GM18499 (cell line): ENCODE data around the gene ADAM12.
"Not testable (repeated sequence)": the region's sequence is repeated elsewhere in the genome, so short reads cannot be mapped to it uniquely, and the experiment has no call there.

Source experiments
- ATAC-seq: cut with Tn5 transposase; IDR thresholded peaks from one replicate; pipeline ENCODE4 v1.9.1; 2021; ENCODE audit warnings: moderate number of reproducible peaks; ENCODE audit not compliant: insufficient read depth, unreplicated experiment

The ADAM12 gene

DNA sequence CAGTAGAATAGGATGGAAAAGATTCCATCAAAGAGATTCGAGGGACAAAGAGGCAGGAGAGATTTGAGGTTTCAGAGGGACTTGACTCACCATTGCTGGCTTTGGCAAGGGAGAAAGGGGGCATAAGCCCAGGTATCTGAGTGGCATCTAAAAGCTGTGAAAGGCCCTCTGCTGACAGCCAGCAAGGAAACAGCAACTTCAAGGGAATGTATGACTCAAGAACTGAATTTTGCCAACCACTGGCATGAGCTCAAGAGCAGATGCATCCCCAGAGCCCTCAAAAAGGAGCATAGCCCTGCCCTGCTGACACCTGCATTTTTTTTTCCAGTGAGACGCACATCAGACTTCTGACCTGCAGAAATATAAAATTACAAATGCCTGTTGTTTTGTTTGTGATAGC lies 19.6 kb upstream of the ADAM12 start:
- ATAC-seq: no peak

DNA sequence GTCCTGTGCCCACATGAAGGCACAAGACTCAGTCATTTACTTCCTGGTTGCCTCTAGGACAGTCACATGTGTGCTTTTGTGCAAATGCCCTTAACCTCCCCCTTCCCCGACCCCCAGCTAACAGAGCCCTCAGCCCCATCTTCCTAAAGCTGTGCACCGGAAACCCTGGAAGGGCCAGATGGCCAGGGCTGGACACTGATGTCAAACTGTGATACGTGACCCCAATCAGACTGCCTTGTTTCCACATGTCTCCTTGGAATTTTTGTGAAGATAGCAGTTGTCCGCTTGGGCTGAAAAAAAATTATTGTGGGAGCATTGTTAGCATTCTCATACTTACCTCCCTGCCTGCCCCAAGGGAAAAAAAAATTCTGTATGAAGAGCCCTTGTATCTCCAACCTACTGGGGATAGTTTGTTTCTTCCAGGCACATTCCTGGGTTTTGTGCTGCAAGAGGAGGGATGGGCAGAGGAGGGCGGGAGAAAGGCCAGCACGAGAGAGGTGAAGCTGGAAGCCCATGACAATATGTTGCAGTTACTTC lies 17.0 kb upstream of the ADAM12 start:
- no peak for ATAC-seq

DNA sequence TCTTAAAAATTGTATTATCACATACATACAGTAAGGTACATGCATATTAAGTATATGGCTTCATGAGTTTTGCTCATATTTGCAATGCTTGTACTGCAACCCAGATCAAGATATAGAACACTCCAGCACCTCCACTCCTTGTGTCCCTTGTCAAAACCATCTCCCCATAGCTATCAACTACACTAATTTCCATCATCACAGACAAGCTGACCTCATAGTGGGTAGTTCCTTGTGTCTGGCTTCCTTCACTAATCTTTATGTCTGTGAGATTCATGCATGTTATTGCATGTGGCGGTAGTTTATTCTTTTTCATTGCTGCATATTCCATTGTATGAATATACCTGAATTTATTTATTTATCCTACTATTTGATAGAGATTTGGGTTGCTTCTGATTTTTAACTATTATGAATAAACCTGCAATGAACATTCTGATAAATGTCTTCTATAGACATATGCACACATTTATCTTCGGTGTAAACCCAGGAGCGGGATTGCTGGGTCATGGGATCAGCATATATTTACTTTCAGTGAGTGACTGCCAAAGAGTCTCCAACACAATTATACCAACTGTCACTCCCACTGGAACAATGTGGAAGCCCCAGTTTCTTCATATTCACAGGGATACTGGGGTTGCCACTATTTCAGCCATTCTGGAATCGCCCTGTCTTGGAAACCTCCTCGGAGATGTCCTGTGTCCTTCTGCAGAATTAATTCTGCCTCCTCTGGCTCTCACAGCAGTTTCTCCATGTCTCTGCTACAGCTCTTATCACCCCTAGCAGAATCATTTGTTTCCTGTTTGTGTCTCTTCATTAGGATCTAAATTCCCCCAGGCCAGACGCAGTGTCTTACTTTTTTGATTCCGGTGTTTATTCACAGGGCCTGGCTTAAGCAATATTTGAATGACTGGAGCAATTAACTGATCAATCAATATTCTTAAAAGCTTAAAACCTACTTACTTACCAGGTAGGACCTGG lies 14.7 kb upstream of the ADAM12 start:
- no peak for ATAC-seq

DNA sequence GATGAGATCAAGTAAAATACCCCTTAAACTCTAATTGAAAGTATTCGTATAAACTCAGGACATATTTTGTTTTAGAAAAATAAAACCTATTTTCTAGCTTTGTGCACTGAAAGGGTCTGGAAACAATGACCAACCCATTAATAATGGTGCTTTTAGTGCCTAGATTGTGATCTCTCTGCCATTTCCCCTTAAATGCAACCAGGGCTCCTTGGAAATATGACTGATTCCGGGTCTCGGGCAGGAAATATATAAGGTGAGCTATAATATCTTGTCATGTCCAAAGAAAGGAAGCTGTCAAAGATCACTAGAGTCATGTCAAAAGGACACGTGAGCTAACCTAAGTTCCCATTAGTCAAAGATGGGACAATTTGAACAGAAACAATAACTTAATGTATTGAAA lies 12.4 kb upstream of the ADAM12 start:
- ATAC-seq: no peak

DNA sequence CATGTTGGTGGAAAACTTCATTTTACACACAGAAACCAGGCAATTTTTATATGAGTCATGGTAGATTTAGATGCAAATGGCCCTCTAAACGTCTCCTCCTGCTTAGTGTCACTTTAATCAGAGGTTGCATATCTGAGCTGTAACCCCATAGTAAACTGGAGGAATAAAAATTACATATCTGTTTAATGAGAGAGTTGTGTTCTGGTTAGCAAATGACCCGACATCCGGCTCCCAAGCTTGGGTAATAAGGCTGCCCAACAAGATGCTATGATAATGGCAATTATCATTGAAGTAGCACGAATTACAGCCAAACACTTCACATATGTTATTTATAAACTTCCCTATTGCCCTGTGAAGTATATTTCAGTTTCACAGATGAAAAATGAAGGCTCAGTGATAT lies 10.6 kb upstream of the ADAM12 start:
- ATAC-seq: no peak

- ATAC-seq: no peak
Observed at GRCh38 chr10:126398383-126398743, 10.1 kb upstream of the ADAM12 start.

GRCh38 chr10:126397640-126398382 lies 9.5 kb upstream of the ADAM12 start:
- no peak for ATAC-seq

GRCh38 chr10:126397156-126397555 lies 8.9 kb upstream of the ADAM12 start:
- no peak for ATAC-seq

DNA sequence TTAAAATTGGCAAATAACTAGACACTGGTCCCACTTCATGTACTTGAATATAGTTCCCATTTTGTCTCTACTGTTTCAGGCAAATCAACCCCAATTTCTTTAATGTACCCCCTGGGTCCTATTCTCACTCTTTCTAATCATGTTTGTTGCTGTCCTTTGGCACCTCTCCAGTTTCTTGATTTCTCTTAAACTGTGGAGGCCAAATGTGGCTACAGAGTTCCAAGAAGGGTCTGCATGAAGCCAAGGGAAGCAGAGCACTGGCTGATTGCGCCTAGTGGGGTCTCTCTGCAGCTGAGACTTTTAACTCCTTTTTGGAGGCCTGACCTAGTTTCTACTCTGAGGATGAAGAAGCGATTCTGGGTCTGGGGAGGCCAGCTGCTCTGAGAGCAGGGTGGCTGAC lies 6.7 kb upstream of the ADAM12 start:
- ATAC-seq: no peak

DNA sequence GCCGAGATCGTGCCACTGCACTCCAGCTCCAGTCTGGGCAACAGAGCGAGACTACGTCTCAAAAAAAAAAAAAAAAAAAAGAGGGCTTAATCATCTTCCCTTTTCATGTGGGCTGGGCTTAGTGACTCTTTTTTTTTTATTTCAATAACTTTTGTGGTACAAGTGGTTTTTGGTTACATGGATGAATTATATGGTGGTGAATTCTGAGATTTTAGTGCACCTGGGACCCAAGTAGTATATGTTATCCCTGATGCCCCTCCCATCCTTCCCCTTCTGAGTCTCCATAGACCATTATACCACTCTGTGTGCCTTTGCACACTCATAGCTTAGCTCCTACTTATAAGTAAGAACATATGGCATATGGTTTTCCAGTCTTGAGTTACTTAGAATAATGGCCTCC lies 4.8 kb upstream of the ADAM12 start:
- ATAC-seq: no peak

- ATAC-seq: no peak
Observed at GRCh38 chr10:126392469-126392868, 4.2 kb upstream of the ADAM12 start.

DNA sequence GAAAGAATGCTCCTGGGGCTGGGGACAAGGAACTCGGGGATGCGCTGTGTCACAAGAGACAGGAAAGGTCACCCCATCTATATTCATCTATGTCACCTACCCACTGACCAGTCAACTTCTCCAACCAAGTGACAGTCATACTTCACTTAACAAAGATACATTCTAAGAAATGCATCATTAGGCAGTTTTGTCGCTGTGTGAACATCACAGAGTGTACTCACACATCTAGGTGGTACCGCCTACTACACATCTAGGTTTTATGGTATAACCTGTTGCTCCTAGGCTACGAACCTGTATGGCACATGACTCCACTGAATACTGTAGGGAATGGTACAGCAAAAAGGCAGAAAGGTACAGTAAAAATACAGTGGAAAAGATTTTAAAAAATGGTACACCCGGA lies 3.8 kb upstream of the ADAM12 start:
- no peak for ATAC-seq

DNA sequence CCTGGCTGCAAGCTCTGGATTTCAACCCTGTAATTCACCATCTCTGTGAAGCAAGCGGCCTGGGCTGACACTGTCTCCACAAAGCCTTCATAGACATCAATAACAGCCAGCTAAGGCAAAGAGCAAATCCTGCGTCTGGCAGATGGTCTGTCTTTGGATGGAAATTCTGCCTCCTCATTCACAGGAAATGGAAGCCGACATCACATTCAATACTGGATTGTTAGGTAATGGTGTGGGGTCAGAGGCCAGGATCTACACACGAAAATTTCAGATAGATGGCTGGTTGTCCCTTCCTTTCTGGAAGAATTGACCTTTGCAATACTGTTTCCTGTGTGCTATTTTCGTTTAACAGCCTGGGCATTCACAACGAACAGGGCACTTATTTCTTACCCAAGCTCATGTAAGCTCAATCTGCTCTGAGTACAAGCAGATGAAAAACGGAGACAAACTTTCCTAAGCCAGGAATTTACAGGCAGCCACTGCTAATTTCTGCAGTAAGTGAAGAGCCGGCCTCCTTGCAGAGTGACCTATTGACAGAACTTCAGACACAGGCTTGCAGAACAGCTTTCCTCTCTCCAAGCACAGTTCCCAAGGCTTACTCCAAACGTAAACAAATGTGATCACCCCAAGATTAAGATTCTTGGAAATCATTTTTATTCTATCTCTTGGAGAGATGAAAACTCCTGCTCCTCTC lies 3.1 kb upstream of the ADAM12 start:
- ATAC-seq: no peak

- no peak for ATAC-seq
Observed at GRCh38 chr10:126390324-126390723, 2.0 kb upstream of the ADAM12 start.

GRCh38 chr10:126387041-126387921 lies 996 bp downstream of the ADAM12 start:
- ATAC-seq: no peak

- no peak for ATAC-seq
Observed at GRCh38 chr10:126384269-126384873, 3.9 kb downstream of the ADAM12 start.

DNA sequence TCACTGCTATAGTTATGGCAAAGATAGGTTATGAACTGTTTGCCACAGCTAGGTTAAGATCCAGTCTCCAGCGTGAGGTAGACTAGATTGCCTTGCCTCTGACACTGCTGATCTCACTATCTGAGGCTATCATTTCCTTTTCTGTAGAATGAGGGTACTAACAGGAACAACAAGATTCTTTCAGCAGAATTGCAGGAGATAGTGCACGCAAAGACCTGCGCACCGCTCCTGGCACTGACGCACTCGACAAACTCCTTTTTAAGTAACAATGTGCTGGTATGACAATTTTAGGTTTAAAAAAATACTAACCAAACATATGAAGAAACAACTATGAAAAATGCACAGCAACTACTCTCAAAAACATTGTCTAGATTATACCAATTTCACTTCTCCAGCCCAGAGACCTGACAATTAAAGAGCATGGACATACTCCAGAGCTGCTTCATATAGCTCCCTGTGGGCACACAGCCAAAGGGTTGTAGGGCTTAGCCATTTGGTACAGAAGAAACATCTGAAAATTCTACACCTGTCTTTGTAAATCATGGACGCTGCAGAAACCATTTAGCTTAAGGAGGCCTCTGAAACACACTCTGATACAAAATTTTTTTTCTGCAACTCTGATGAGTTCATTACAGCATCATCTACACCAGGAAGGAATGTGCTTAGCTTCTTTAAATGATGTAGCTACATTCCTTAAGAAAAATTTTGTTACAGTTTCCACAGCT lies 7.8 kb downstream of the ADAM12 start:
- no peak for ATAC-seq

GRCh38 chr10:126379166-126379565 lies 9.1 kb downstream of the ADAM12 start:
- ATAC-seq: not testable (repeated sequence)

- ATAC-seq: no peak
Observed at GRCh38 chr10:126376956-126377355, 11.3 kb downstream of the ADAM12 start.
